Keratinocyte (primary cell): ENCODE results near the gene RAB37. TPM values are rescaled to one million over a fixed set of nuclear protein-coding genes. Genes with fewer than 3 reads are reported as not detected.

Experiments
- DNase-seq: peaks from one replicate; pipeline ENCODE4 v3.0.0-alpha.2; 2011; ENCODE audit warnings: low read depth, missing footprints, low spot score
- FAIRE-seq: peaks from 2 replicates; lab custom pipeline; 2011; peaks lifted over from hg19 to GRCh38; lab: Jason Lieb, UNC
- H2AFZ ChIP-seq: 2 replicates; pipeline ENCODE4 v1.6.0; 2012; ENCODE audit warnings: low read length, control low read depth, inconsistent platforms; ENCODE audit not compliant: control insufficient read depth
- H3K27ac ChIP-seq: 2 replicates; pipeline ENCODE4 v1.5.1; 2011; ENCODE audit warnings: low read length; ENCODE audit not compliant: control insufficient read depth, insufficient read depth
- H3K27me3 ChIP-seq: 3 replicates; pipeline ENCODE4 v1.6.0; 2011; ENCODE audit warnings: low read length; ENCODE audit not compliant: control insufficient read depth, insufficient read depth; ENCODE audit errors: extremely low read depth
- H3K36me3 ChIP-seq, 2 experiments: 2 replicates in 1 of 2; 3 replicates in 1 of 2; pipeline ENCODE4 v1.5.1; 2011; ENCODE audit warnings: low read length in 2 of 2, mild to moderate bottlenecking in 1 of 2; ENCODE audit not compliant: control insufficient read depth in 2 of 2, insufficient read depth in 2 of 2; ENCODE audit errors: extremely low read depth in 1 of 2
- H3K4me1 ChIP-seq: 3 replicates; pipeline ENCODE4 v1.5.1; 2011; ENCODE audit warnings: low read length; ENCODE audit not compliant: control insufficient read depth, insufficient read depth; ENCODE audit errors: extremely low read depth
- H3K4me2 ChIP-seq: 3 replicates; pipeline ENCODE4 v1.6.0; 2011; ENCODE audit warnings: low read depth, low read length; ENCODE audit not compliant: control insufficient read depth, insufficient read depth; ENCODE audit errors: extremely low read depth
- H3K4me3 ChIP-seq, 3 experiments: fragments of 200-600 bp in 1 of 3; sonication (generic) in 1 of 3; 2 replicates in 2 of 3; 3 replicates in 1 of 3; pipeline ENCODE4 v1.5.1; 2011 to 2016; ENCODE audit warnings: low read length in 3 of 3, mild to moderate bottlenecking in 3 of 3, control low read depth in 2 of 3, inconsistent platforms in 1 of 3, low read depth in 1 of 3, mixed read lengths in 1 of 3, mixed run types in 1 of 3, moderate library complexity in 1 of 3; ENCODE audit not compliant: control insufficient read depth in 2 of 3, insufficient read depth in 2 of 3; ENCODE audit errors: extremely low read depth in 1 of 3
- H3K79me2 ChIP-seq: 2 replicates; pipeline ENCODE4 v1.6.0; 2012; ENCODE audit warnings: low read length; ENCODE audit not compliant: control insufficient read depth, insufficient read depth
- H3K9ac ChIP-seq: 3 replicates; pipeline ENCODE4 v1.6.0; 2011; ENCODE audit warnings: low read length; ENCODE audit not compliant: control insufficient read depth, insufficient read depth; ENCODE audit errors: extremely low read depth
- H3K9me1 ChIP-seq: 3 replicates; pipeline ENCODE4 v1.6.0; 2011; ENCODE audit warnings: low read length; ENCODE audit not compliant: control insufficient read depth, insufficient read depth; ENCODE audit errors: extremely low read depth
- H3K9me3 ChIP-seq: 2 replicates; pipeline ENCODE4 v1.5.1; 2012; ENCODE audit warnings: low read depth, low read length; ENCODE audit not compliant: control insufficient read depth
- H4K20me1 ChIP-seq: 3 replicates; pipeline ENCODE4 v1.6.0; 2011; ENCODE audit warnings: low read length; ENCODE audit not compliant: control insufficient read depth, insufficient read depth; ENCODE audit errors: extremely low read depth
- CTCF ChIP-seq, 3 experiments: IDR thresholded peaks in 1 of 3; conservative IDR thresholded peaks in 1 of 3; optimal IDR thresholded peaks in 1 of 3; 2 replicates in 2 of 3; 3 replicates in 1 of 3; pipeline versions ENCODE3 to v1.5.1; 2011; ENCODE audit warnings: low read length in 3 of 3, mild to moderate bottlenecking in 3 of 3, moderate library complexity in 2 of 3, control low read depth in 1 of 3, inconsistent platforms in 1 of 3; ENCODE audit not compliant: insufficient read depth in 2 of 3; ENCODE audit errors: extremely low read depth in 1 of 3
- EZH2 ChIP-seq: IDR thresholded peaks from one replicate; pipeline ENCODE4 v1.6.1; 2012; ENCODE audit warnings: inconsistent platforms, mild to moderate bottlenecking, low read length, moderate library complexity
- dilution Hi-C: fragments of 300-500 bp; cut with MboI; formaldehyde crosslinking; loops from one replicate; pipeline ENCODE4 v1.7.0; 2020; ENCODE audit warnings: low sequenced_read_pairs; ENCODE audit not compliant: extremely low pct_ligation_motif_present
- polyA plus RNA-seq, 5 experiments: library from polyadenylated mRNA; depleted of rRNA in 3 of 5; stranded (reverse) in 3 of 5; stranded (forward) in 1 of 5; unstranded in 1 of 5; fragments of >200 nt; gene quantifications; 1 replicate in 1 of 5; 2 replicates in 3 of 5; 3 replicates in 1 of 5; pipeline versions ENCODE4 v1.2.1 to v1.2.3, GENCODE V29; 2011 to 2012; ENCODE audit warnings: missing spikeins in 2 of 5, low read depth in 1 of 5, low replicate concordance in 1 of 5

Gene RAB37
- polyA plus RNA-seq, 1 donor (not counting 4 experiments of a cell fraction or from before 2014, with no cell fraction given), result 0.03 TPM

DNA sequence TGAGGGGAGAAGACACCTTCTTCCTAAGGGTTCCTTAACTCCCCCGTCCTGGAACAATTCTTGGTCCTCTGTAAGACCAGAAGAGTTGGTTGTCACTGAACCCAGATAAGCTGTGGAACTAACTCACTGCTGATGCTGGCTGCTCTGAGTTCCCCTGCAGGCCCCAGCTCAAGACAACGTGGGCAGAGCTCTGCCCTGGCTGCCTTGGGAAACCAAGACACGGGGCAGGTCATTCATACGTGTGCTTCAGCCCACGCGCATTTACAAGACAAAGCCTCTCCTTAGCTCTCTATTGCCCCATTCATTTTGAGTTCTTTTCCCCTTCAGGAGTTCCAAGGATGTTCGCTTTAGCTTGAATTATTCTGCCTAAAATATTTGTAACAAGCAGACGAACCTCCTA, 42.4 kb downstream of the RAB37 start:
- Histone ChIP-seq H3K4me3 (no peak overlapping the region), H3K4me1 (peaks cover 5% of the 10 kb centered on the region), H3K27ac (no peak overlapping the region), H3K9ac (no peak overlapping the region), H3K9me1 (no peaks in the 10 kb centered on the region), H3K79me2 (peaks cover 28% of the 10 kb centered on the region), H3K9me3 (no peaks in the 10 kb centered on the region), H3K4me2 (no peak overlapping the region), H4K20me1 (no peaks in the 10 kb centered on the region), H2AFZ (no peak overlapping the region), H3K36me3 (peaks cover 11 to 16% of the 10 kb centered on the region in 2 experiments), H3K27me3 (no peaks in the 10 kb centered on the region)
- FAIRE-seq (no peak), DNase-seq (no peak)
- no peak for TF ChIP-seq EZH2
- TF ChIP-seq CTCF (optimal IDR thresholded peaks at IDR 0.05 in 1 of 3, IDR thresholded peaks at IDR 0.05 in 1 of 3, conservative IDR thresholded peaks at IDR 0.05 in 1 of 3; ENCODE audit: extremely low read depth in 1 of 3, insufficient read depth in 2 of 3, low read length in 3 of 3), result no peak
- dilution Hi-C loops, result no loop called here

- Histone ChIP-seq H3K79me2 (peaks cover 27% of the 10 kb centered on the region), H2AFZ (no peak overlapping the region), H3K4me2 (no peak overlapping the region), H3K4me3 (no peak overlapping the region), H3K9me3 (no peaks in the 10 kb centered on the region), H4K20me1 (no peaks in the 10 kb centered on the region), H3K36me3 (peaks cover 11 to 16% of the 10 kb centered on the region in 2 experiments), H3K27me3 (no peaks in the 10 kb centered on the region), H3K9ac (no peak overlapping the region), H3K27ac (no peak overlapping the region), H3K9me1 (no peaks in the 10 kb centered on the region), H3K4me1 (peaks cover 5% of the 10 kb centered on the region)
- dilution Hi-C loops, result no loop called here
- no peak for FAIRE-seq
- TF ChIP-seq EZH2 (no peak), CTCF (optimal IDR thresholded peaks at IDR 0.05 in 1 of 3, IDR thresholded peaks at IDR 0.05 in 1 of 3, conservative IDR thresholded peaks at IDR 0.05 in 1 of 3; ENCODE audit: extremely low read depth in 1 of 3, insufficient read depth in 2 of 3, low read length in 3 of 3) (no peak)
- DNase-seq, result no peak
These were observed 42.9 kb downstream of the RAB37 start for GRCh38 chr17:74779948-74780400.
